HG02885 (cell line): ENCODE results near the gene SPHK2.

Source experiments
- ATAC-seq: cut with Tn5 transposase; IDR thresholded peaks from one replicate; pipeline ENCODE4 v1.9.1; 2021; ENCODE audit warnings: mild to moderate bottlenecking; ENCODE audit not compliant: unreplicated experiment, poor library complexity

Gene SPHK2

DNA sequence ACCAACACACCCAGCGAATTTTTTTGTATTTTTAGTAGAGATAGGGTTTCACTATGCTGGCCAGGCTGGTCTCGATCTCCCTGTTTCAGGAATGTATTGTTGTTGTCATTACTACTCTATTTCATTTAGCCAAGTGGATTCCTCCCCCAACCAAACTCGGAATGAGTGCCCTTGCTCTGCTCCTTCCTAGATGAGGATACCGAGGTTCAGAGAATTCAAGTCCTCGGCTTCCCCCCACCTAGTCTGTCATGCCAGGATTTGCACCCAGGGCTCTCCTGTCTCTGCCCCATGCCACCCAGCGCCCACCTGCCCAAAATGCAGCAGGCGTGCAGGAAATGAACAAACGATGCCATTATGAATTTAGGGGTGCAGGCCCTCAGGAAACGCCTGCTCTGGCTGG, 16.3 kb upstream of the SPHK2 start:
- no peak for ATAC-seq

- ATAC-seq, result no peak
Measured at GRCh38 chr19:48603449-48603848, 15.9 kb upstream of the SPHK2 start.

DNA sequence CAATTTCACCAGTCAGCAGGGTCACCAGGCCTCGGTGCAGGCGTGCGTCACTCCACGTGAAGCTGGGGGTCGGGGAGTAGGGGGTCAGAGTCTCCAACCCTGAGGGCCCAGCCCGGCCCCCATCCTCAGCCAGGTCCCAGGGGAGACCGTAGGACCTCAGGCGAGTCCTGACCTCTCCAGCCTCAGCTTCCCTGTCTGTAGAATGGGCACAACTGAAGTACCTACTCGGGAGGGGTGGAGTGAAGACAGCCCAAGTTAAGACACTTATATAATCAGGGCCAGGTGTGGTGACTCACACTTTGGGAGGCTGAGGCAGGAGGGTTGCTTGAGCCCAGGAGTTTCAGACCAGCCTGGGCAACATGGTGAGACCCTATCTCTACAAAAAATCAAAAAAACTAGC, 15.5 kb upstream of the SPHK2 start:
- no peak for ATAC-seq

DNA sequence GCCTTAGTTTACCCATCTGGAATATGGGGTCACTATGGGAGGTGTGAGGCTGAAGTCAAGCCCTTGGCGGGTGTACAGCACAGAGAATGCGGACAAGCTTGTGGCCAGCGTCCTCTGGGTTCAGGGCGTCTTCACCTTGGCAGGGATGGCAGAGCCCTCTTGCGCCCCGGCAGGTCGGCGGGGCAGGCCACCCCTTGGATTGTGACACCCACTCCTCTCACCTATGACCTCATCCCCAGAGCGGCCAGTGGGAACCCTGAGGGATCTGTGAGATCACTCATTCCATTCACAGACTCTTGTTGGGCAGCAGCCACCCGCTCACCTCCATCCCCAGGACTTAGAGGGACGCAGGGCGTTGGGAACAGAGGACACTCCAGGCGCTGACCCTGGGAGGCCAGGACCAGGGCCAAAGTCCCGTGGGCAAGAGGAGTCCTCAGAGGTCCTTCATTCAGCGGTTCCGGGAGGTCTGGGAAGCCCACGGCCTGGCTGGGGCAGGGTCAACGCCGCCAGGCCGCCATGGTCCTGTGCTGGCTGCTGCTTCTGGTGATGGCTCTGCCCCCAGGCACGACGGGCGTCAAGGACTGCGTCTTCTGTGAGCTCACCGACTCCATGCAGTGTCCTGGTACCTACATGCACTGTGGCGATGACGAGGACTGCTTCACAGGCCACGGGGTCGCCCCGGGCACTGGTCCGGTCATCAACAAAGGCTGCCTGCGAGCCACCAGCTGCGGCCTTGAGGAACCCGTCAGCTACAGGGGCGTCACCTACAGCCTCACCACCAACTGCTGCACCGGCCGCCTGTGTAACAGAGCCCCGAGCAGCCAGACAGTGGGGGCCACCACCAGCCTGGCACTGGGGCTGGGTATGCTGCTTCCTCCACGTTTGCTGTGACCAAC, 12.6 kb upstream of the SPHK2 start, which contains the start of gene SPACA4:
Gene SPACA4, plus strand, starts transcription at position 280 of the 896 bp plus-strand sequence. Its CDS starts 237 bp downstream, at position 517.
- no peak for ATAC-seq

DNA sequence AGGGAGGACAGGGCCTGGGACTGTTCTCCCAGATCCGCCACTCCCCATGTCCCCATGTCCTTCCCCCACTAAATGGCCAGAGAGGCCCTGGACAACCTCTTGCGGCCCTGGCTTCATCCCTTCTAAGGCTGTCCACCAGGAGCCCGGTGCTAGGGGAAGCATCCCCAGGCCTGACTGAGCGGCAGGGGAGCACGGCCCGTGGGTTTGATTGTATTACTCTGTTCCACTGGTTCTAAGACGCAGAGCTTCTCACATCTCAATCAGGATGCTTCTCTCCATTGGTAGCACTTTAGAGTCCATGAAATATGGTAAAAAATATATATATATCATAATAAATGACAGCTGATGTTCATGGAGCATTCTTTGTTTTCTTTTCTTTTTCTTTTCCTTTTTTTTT, 11.9 kb upstream of the SPHK2 start:
- no peak for ATAC-seq

DNA sequence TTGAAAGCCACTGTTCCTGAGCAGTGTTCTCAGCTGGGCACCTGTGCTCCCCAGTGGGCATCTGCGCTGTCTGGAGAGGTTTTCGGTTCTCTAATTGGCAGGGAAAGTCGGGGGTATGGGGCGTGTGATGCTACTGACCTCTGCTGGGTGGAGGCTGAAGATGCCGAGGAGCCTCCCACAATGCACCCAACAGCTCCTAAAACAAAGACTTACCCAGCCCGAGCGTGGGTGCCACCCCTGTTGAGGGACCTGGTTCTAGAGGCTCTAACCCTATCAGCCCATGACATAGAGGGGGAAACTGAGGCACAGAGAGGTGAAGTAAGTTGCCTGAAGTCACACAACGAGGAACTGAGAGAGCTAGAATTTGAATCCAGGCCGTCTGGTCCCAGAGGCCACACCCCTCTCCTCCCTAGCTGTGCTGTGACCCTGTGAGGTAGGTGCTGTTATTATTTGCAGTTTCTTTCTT, 10.5 kb upstream of the SPHK2 start:
- ATAC-seq, result peak; percentile 54

DNA sequence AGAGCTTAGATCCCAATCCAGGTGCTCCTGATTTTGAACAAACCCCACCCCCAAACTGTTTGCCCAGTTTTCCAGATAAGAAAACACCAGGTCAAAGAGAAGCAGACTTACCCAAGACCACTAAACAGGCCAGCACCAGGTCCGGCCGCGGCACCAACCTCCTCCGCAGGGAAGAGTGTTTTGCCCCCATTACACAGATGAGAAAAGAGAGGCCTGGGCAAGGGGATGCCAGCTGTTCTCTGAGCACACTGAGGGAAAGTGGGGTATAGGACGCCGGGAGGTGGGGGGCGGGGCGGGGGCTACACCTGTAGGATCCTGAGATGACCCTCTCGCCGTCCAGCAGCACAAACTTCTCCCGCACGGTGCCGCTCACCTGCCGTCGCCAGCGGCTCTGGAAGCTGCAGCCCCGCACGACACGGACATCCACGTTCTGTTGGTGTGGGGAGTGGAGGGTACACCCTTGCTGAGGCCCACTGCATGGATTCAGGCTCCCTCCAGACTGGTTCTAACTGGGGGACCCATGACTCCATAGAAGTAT, 9.7 kb upstream of the SPHK2 start:
- ATAC-seq, result no peak

DNA sequence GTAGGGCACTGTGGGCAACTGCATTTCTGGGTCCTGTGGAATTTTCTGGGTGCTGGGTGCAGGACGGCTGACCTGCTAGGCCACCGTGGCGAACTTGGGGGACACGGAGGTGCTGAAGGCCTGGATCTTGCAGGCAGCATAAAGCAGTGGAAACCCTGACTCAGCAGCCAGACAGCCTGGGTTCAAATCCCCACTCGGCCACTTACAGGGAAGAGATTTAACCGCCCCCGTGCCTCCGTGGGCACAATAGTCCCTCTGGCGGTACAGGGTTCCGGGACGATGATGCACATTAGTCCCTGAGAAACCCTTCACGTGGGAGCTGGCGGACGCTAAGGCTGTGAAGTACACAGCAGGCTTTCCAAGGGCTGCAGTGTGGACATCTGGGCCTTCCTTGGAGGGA, 7.4 kb upstream of the SPHK2 start:
- no peak for ATAC-seq

DNA sequence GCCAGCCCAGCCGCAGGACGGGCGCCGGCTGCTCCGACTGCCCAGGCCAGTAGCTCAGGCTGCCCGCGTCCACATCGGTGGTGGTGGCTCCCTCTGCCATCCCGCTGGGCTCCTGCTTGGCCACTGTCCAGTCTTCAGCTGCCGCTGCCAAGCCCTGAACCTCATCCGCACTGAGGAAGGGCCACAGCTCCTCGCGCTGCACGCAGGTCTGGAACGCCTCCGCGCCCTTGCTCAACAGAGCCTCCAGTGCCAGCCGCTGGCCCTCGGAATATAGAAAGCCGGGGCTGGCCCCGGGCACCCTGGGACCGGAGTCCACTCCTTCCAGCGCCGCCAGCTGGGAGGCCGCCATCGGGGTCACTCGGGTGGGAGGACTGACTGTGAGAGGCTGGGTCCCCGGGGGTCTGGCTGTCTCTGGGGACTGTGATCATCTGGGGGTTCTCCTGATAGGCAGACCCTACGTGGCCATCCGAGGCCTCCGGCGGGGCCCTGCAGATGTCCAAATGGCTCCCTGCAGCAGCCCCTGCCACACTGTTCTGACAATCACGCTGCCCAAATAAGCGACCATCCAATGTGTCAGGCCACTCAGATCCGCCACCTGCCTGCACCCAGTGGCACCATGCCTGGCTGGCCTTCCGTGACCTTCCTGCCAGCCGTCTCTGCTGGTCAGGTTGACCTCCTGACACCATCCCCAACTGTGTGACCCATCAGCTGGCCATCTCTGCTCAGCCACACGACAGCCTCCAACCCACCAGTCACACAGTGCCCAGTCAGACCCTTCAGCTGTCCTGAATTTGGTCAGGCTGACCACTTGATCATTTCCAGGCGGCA, 6.1 kb upstream of the SPHK2 start:
- ATAC-seq, result no peak

GRCh38 chr19:48613852-48614435, 5.4 kb upstream of the SPHK2 start:
- ATAC-seq, result no peak

DNA sequence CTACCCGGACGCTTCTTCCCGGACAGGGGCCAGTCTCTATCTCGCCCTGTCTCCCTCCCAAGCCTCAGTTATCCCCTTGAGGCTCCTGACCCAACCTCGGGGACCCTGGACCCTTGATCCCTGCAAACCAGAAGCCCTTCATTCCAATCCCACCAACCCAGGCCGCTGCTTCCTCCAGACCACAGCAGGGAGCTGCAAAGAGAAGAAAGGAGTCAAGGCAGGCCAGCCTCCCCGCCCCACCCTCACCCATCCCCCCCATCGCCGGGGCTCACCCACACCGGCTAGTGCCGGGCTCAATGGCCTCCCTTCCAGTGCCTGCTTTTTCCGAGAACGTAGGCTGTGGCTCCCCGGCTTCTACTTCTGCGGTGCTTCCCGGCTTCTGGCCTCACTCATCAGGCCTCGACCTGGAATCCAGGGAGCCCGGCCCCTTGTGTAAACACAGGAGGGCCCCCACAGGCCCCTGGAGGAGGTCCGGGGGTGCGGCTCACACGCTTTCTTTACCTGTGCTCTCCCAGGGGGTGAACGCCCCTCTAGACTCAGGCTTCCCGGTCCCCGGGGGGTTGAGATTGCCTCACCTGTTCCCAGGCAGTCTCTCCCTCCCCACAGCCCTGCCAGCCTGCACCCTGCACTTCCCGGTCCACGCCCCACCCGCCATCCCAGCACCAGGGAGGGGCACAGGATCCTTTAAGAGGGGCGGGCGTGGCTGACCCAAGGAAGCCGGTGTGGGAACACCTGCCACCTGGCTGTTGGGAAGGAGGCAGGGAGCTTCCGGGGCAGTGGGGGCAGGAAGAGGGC, 4.7 kb upstream of the SPHK2 start, which contains the start of gene FAM83E:
Gene FAM83E, minus strand, starts transcription at position 641 of the 795 bp plus-strand sequence. CDS start 1,704 bp downstream, outside the sequence.
- no peak for ATAC-seq

DNA sequence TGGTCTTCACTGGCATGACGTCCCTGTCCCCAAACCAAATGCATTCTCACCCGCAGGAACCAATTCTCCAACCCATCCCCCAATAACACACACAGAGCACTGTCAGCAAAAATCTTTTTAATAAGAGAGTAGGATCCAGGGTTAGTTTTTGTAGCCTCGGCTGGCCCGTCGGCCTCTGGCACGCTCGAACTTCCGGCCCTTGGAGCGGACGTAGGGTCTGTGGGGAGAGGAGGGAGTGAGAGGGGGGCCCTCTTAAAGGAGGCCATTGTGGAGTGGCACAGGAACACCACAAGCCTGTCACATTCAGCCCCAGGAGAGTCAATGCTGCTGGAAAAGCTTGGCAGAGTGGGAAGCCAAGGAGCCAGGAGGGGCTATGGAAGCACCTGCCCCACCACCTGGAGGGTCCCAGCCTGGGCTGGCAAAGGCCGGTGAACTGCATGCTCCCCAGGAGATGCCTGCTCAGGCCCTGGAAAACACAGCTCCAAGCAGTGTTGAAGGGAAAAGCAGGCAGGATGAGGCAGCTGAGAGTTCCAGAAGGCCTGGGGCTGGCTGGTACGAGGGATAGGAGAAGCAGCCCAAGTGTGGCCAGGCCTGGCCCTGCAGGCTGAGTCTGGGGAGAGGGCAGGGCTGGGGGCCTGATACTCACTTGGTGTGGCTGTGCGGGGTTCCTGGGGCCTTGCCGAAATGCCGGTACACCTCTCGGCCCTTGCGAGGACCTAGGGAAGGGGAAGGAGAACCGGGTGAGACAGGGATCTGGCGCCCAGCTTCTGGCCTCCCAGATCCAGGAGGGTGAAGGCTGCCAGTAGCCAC, 3.9 kb upstream of the SPHK2 start:
- no peak for ATAC-seq

DNA sequence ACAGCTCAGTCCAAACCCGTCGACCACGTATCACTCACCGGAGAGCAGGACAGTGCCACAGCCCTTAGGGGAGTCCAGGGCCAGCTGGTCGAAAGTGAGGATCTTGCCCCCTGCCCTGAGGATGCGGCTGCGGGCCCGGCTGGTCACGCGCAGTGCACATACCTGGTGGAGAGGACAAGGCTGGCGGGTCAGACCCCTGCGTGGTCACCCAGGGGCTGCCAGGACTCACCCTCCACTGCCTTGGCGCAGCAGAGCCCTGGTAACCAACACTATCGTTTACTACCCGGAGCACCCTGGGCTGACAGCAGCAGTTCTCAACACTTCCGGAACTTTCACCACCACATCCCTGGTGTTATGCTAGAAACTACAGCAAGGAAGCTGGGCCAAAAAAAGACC, 3.3 kb upstream of the SPHK2 start:
- ATAC-seq, result no peak

DNA sequence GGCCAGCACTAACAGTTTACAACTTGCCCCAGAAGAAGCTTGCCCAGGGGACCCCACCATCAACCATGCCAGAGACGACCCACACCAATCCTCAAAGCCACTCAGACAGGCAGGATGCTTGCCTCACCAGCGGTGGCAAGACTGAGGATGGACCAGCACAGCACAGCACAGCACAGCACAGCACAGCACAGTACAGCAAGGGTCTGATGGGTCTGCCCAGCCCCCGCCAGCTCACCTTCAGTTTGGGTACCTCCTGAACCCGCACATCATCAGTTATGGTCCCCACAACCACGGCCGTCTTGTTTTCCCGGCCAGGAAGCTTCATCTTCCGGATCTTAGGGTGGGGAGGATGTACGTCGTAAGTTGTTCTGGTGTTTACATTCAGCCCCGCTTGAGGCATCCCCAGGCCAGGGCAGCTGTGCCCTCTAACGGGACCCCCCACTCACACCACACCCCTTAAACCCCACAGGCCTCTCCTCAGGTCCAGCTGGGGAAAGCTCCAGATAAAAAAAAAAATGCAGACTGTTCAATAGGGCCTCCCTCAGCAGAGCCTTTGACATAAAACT, 2.7 kb upstream of the SPHK2 start:
- ATAC-seq, result no peak

DNA sequence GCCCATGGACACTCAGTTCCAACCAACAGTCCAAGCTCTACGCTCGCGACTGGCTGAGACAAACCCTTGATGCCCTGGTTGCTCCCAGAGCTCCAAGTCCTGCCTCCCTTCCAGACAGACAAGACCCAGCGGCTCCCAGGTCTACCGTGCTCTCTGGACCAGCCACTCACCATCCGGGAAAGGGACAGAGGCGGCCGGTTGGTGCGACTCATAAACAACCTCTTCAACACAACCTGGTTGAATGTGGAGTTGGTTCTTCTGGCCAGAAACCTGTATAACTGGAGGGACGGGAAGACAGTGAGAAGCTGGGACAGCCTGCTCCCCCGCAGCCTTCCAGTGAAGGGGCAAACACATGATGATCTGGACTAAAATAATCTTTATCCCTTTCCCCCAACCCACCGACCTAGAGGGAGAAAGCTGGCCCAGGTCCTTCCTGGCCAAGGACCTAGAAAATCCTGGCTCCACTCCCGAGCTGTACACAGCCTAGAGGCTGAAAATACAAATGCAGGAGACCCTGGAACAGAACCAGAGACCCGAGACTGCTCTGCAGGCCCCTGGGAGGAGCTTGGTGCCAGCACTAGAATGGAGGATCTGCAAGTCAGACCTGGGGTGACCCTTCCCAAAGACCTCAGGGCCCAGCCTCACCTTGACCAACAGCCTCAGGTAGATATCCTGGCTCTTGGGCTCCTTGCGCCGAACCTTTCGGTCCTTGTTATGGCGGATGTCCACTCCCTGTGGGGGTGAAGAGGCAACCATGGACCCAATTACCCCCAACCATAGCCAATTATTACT, 2.0 kb upstream of the SPHK2 start:
- ATAC-seq, result no peak

DNA sequence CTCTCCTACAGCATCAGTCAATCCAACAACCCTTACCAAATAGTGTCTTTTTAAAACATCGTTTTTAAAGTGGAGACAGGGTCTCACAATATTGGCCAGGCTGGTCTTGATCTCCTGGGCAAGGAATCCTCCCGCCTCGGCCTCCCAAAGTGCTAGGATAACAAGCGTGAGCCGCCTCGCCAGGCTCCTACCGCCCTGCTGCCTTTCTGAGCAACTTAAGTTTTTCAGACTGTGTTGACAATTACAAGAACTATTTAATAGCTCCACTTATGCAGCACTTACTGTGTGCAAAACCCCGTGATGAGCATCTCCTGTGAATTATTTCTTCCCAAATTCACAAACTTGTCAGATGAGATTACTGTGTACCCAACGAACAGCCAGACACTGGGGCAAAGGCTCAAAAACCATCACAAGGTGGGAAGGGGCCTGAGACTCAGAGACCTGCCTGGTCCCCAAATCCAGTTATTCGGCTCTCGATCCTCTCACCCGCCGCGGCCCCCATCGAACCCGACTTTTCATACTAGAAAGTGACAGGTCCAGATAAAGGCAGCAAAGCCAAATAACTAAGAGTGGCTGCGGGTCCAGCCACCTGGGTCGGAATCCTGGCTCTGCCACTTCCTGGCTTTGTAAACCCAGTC, 909 bp upstream of the SPHK2 start:
- ATAC-seq, result no peak
